HG03354 (cell line): Measurements from ENCODE around the gene RASL11B.

Experiments used
- ATAC-seq: cut with Tn5 transposase; IDR thresholded peaks from one replicate; pipeline ENCODE4 v1.9.1; 2021; ENCODE audit warnings: mild to moderate bottlenecking; ENCODE audit not compliant: unreplicated experiment, poor library complexity, severe bottlenecking

Gene RASL11B

GRCh38 chr4:52904421-52904820 is 42.3 kb downstream of the RASL11B start:
- no peak for ATAC-seq

GRCh38 chr4:52907510-52907909 is 45.4 kb downstream of the RASL11B start:
- ATAC-seq = no peak

- ATAC-seq = no peak
These were observed 48.0 kb downstream of the RASL11B start for GRCh38 chr4:52910115-52910514.

- ATAC-seq = peak; percentile 79
These were observed 49.7 kb downstream of the RASL11B start for GRCh38 chr4:52911684-52912294.

GRCh38 chr4:52912608-52913007 is 50.5 kb downstream of the RASL11B start:
- ATAC-seq = no peak

- ATAC-seq = no peak
These were observed 52.0 kb downstream of the RASL11B start for GRCh38 chr4:52914051-52914605.

GRCh38 chr4:52915191-52915590 is 53.1 kb downstream of the RASL11B start:
- ATAC-seq = no peak

- no peak for ATAC-seq
These were observed 53.7 kb downstream of the RASL11B start for GRCh38 chr4:52915730-52916300.
